ENCODE results near the gene DEFB132.

DNA sequence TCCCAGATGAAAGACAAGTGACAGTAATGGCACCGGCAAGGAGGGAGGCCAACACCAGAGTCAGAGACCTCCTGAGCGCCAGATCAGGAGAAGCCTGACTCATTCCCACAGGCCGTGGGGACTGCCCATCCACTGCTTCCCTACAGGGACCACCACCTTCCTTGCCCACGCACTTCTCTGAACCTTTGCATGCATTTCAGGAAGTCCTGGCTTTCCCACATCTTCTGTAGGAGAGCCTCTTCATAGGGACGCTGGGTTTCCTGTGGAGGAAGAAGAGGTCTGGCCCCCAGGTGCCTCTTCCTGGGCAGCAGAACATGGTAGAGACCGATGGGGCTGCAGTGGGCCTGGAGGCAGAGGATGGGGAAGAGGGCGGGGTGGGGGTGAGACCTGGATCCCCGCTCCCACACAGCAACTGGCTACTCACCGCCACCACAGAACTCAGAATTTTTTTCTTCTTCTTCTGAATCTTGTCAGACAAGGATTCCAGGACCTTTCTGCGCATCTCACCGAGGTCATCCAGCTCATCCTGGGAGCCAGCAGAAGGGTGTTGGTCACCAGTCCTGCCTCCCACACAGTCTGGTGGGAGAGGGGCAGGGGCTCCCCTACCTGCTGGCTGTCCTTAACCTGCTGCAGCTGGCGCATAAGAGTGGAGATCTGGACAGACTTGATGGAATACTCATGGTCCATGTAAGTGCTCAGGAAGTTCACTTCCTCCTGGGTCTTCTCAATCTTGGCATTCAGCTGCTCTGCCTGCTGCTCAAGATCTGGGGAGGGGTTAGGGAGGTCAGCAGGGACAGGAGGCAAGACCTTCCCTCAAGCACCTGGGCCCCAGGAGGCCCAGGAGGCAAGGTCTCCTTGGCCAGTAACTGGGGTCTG lies 19.3 kb downstream of the DEFB132 start:
- TF ChIP-seq, protein P1, sequence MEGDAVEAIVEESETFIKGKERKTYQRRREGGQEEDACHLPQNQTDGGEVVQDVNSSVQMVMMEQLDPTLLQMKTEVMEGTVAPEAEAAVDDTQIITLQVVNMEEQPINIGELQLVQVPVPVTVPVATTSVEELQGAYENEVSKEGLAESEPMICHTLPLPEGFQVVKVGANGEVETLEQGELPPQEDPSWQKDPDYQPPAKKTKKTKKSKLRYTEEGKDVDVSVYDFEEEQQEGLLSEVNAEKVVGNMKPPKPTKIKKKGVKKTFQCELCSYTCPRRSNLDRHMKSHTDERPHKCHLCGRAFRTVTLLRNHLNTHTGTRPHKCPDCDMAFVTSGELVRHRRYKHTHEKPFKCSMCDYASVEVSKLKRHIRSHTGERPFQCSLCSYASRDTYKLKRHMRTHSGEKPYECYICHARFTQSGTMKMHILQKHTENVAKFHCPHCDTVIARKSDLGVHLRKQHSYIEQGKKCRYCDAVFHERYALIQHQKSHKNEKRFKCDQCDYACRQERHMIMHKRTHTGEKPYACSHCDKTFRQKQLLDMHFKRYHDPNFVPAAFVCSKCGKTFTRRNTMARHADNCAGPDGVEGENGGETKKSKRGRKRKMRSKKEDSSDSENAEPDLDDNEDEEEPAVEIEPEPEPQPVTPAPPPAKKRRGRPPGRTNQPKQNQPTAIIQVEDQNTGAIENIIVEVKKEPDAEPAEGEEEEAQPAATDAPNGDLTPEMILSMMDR (conservative IDR thresholded peaks at IDR 0.05; ENCODE audit: low read length) = no peak
- no peak for TF ChIP-seq EZH2phosphoT487 (IDR thresholded peaks at IDR 0.05; ENCODE audit: borderline replicate concordance, low read depth, low read length)

Measured in OCI-LY7 (cell line).